Suprapubic skin (tissue), 4 donors: ENCODE data around the gene DZIP1L. TPM values are rescaled to one million over a fixed set of nuclear protein-coding genes. Genes with fewer than 3 reads are reported as not detected.

Experiments
- DNase-seq, 2 donors: peaks; one replicate each; pipeline ENCODE4 v3.0.0-alpha.2; 2019; ENCODE audit warnings: low spot score in 2 of 2
- H3K27ac ChIP-seq: fragments of 200-600 bp; sonication (generic); one replicate; pipeline ENCODE4 v1.5.1; 2019
- H3K27me3 ChIP-seq: fragments of 200-600 bp; sonication (generic); one replicate; pipeline ENCODE4 v1.5.1; 2019
- H3K36me3 ChIP-seq: fragments of 200-600 bp; sonication (generic); one replicate; pipeline ENCODE4 v1.5.1; 2019
- H3K4me1 ChIP-seq: fragments of 200-600 bp; sonication (generic); one replicate; pipeline ENCODE4 v1.5.1; 2019
- H3K4me3 ChIP-seq: fragments of 200-600 bp; sonication (generic); one replicate; pipeline ENCODE4 v1.5.1; 2019; ENCODE audit warnings: mild to moderate bottlenecking
- H3K9me3 ChIP-seq: fragments of 200-600 bp; sonication (generic); one replicate; pipeline ENCODE4 v1.5.1; 2019
- CTCF ChIP-seq, 2 donors: fragments of 200-600 bp in 1 of 2; fragments of 450-650 bp in 1 of 2; sonication (generic) in 1 of 2; IDR thresholded peaks; one replicate each; pipeline ENCODE4 v1.5.1; 2016 to 2019; ENCODE audit warnings: antibody characterized with exemption in 2 of 2, mild to moderate bottlenecking in 1 of 2, moderate library complexity in 1 of 2
- EP300 ChIP-seq: sonication (generic); formaldehyde crosslinking; IDR thresholded peaks from one replicate; pipeline ENCODE4 v1.6.1; 2017; ENCODE audit warnings: antibody characterized with exemption
- POLR2A ChIP-seq, 2 donors: fragments of 450-650 bp; IDR thresholded peaks; one replicate each; pipeline ENCODE4 v1.6.1; 2017; ENCODE audit warnings: antibody characterized with exemption in 2 of 2, mild to moderate bottlenecking in 2 of 2, moderate library complexity in 2 of 2
- POLR2AphosphoS5 ChIP-seq, 3 donors: sonication (generic); formaldehyde crosslinking; IDR thresholded peaks; one replicate each; pipeline ENCODE4 v1.6.1; 2017; ENCODE audit warnings: antibody characterized with exemption in 3 of 3
- WGBS: methylation state at CpG from one replicate; pipeline ENCODE4 v1.1.5; 2018; 5-methylcytosine and 5-hydroxymethylcytosine counted together
- total RNA-seq, 4 donors: library from RNA; depleted of rRNA; stranded (reverse); fragments of >200 nt; gene quantifications; one replicate each; pipeline ENCODE4 v1.1.0, GENCODE V29; 2016

The DZIP1L gene
- total RNA-seq, 4 donors from 2014 or later: 16.4 to 129 (median 18.3) TPM

GRCh38 chr3:138082085-138082991 lies 33.1 kb downstream of the DZIP1L start:
- Histone ChIP-seq H3K4me1 (peaks cover 20% of the 10 kb centered on the region), H3K9me3 (no peaks in the 10 kb centered on the region), H3K36me3 (peaks cover 37% of the 10 kb centered on the region), H3K4me3 (no peak overlapping the region), H3K27ac (peak overlapping the region; percentile 12), H3K27me3 (no peaks in the 10 kb centered on the region)
- 40% methylated on average over 8 of the region's 8 CpGs for WGBS
- no peak for DNase-seq
- TF ChIP-seq POLR2AphosphoS5 (IDR thresholded peaks at IDR 0.05): no peak
- TF ChIP-seq CTCF (IDR thresholded peaks at IDR 0.05): no peak
- no peak for TF ChIP-seq EP300
- TF ChIP-seq POLR2A (IDR thresholded peaks at IDR 0.05): no peak

GRCh38 chr3:138081371-138082084 lies 33.9 kb downstream of the DZIP1L start:
- Histone ChIP-seq H3K36me3 (peaks cover 39% of the 10 kb centered on the region), H3K4me3 (no peak overlapping the region), H3K27me3 (no peaks in the 10 kb centered on the region), H3K27ac (no peak overlapping the region), H3K4me1 (peaks cover 20% of the 10 kb centered on the region), H3K9me3 (no peaks in the 10 kb centered on the region)
- no peak for DNase-seq
- 58% methylated on average over 5 of the region's 5 CpGs for WGBS
- TF ChIP-seq POLR2AphosphoS5 (IDR thresholded peaks at IDR 0.05) (no peak), POLR2A (IDR thresholded peaks at IDR 0.05) (no peak)

GRCh38 chr3:138079901-138080300 lies 35.5 kb downstream of the DZIP1L start:
- Histone ChIP-seq H3K4me3 (no peak overlapping the region), H3K36me3 (peaks cover 45% of the 10 kb centered on the region), H3K4me1 (peaks cover 20% of the 10 kb centered on the region), H3K27ac (no peak overlapping the region), H3K27me3 (no peaks in the 10 kb centered on the region), H3K9me3 (no peaks in the 10 kb centered on the region)
- 96% methylated on average over 5 of the region's 5 CpGs for WGBS
- no peak for TF ChIP-seq EP300
- no peak for TF ChIP-seq POLR2AphosphoS5 (IDR thresholded peaks at IDR 0.05)
- TF ChIP-seq POLR2A (IDR thresholded peaks at IDR 0.05): no peak
- TF ChIP-seq CTCF (IDR thresholded peaks at IDR 0.05): no peak
- no peak for DNase-seq

GRCh38 chr3:138078901-138079344 lies 36.5 kb downstream of the DZIP1L start:
- Histone ChIP-seq H3K4me1 (peaks cover 20% of the 10 kb centered on the region), H3K4me3 (no peak overlapping the region), H3K9me3 (no peaks in the 10 kb centered on the region), H3K27me3 (no peaks in the 10 kb centered on the region), H3K36me3 (peaks cover 38% of the 10 kb centered on the region), H3K27ac (no peak overlapping the region)
- 72% methylated on average over 1 of the region's 1 CpG for WGBS
- TF ChIP-seq CTCF (IDR thresholded peaks at IDR 0.05) (no peak), POLR2A (IDR thresholded peaks at IDR 0.05) (no peak), EP300 (no peak), POLR2AphosphoS5 (IDR thresholded peaks at IDR 0.05) (no peak)
- DNase-seq: no peak

GRCh38 chr3:138078096-138078495 lies 37.3 kb downstream of the DZIP1L start:
- WGBS: 83% methylated on average over 4 of the region's 4 CpGs
- TF ChIP-seq POLR2A (IDR thresholded peaks at IDR 0.05) (no peak), POLR2AphosphoS5 (IDR thresholded peaks at IDR 0.05) (no peak), CTCF (IDR thresholded peaks at IDR 0.05) (no peak), EP300 (no peak)
- no peak overlapping the region for H3K27ac ChIP-seq
- no peaks in the 10 kb centered on the region for H3K9me3 ChIP-seq
- H3K27me3 ChIP-seq: no peaks in the 10 kb centered on the region
- no peak for DNase-seq
- peaks cover 20% of the 10 kb centered on the region for H3K4me1 ChIP-seq
- H3K36me3 ChIP-seq: peaks cover 30% of the 10 kb centered on the region
- no peak overlapping the region for H3K4me3 ChIP-seq
